ENCODE data around the gene ZNRF1. TPM values are rescaled to one million over a fixed set of nuclear protein-coding genes. Genes with fewer than 3 reads are reported as not detected.
A peak's percentile ranks its signal among the peaks of the same experiment; 100 is the strongest.

The ZNRF1 gene
- total and polyA plus RNA-seq, 2 of the 8 experiments (the other 6 are each of a cell fraction or from before 2014, with no cell fraction given): 33.5 to 52.9 TPM

- no peak overlapping the region for H3K4ac ChIP-seq (replicated peaks; ENCODE audit: insufficient read length, low read depth, low read length)
- no peak overlapping the region for H3K18ac ChIP-seq (ENCODE audit: extremely low read depth, low read length)
- H3K14ac ChIP-seq (ENCODE audit: insufficient read length): no peak overlapping the region
- no peak overlapping the region for H2BK12ac ChIP-seq (ENCODE audit: low read depth, low read length)
- no peak overlapping the region for H2BK15ac ChIP-seq (ENCODE audit: low read length)
- TF ChIP-seq BACH1 (IDR thresholded peaks at IDR 0.05; ENCODE audit: low read length) (no peak), HDAC2 (IDR thresholded peaks at IDR 0.05; ENCODE audit: borderline replicate concordance in 1 of 2, low read depth in 2 of 2, low read length in 2 of 2) (no peak), NRF1 (IDR thresholded peaks at IDR 0.05; ENCODE audit: low read depth, low read length) (no peak), GTF2F1 (IDR thresholded peaks at IDR 0.05; ENCODE audit: borderline replicate concordance, low read depth, low read length) (no peak), CEBPB (IDR thresholded peaks at IDR 0.05; ENCODE audit: low read depth, low read length) (peak; percentile 70), FOSL1 (IDR thresholded peaks at IDR 0.05; ENCODE audit: insufficient read depth, low read depth, low read length) (no peak)
- H3K23ac ChIP-seq (ENCODE audit: insufficient read length): no peak overlapping the region
- no peak overlapping the region for H3K4me3 ChIP-seq (ENCODE audit: extremely low read depth in 1 of 4, insufficient read depth in 2 of 4, low read depth in 3 of 4, low read length in 4 of 4)
- ChIA-PET POLR2A (ENCODE audit: partially characterized antibody) (interaction anchor here (1.8 kb wide), 1 partner anchor 13 kb away, joined by 4 read pairs; no protein-coding TSS in a partner anchor), CTCF (ENCODE audit: partially characterized antibody) (interaction anchor here (0.7 to 1.8 kb wide), 8 partner anchors 17 to 67 kb away, joined by 3 to 5 read pairs (median 4); no protein-coding TSS in a partner anchor)
- no peaks in the 10 kb centered on the region for H3K23me2 ChIP-seq (ENCODE audit: low read depth, low read length)
- no peak overlapping the region for H3K27ac ChIP-seq (ENCODE audit: low read depth, low read length)
- no peak overlapping the region for H3K56ac ChIP-seq (replicated peaks; ENCODE audit: insufficient read length, low read depth, low read length)
- H4K8ac ChIP-seq (ENCODE audit: extremely low read depth, insufficient read depth, low read length): no peak overlapping the region
- H3K4me1 ChIP-seq (replicated peaks in 1 of 4; ENCODE audit: control insufficient read depth in 3 of 4, insufficient read depth in 4 of 4, low read length in 3 of 4): peaks cover 0 to 3% (median 0%) of the 10 kb centered on the region in 4 experiments; a peak in 2 of 7 replicates
- WGBS, 2 experiments (ENCODE audit: extremely low coverage in 1 of 2, insufficient coverage in 1 of 2, insufficient read length in 1 of 2, insufficient replicate concordance in 2 of 2, low coverage in 1 of 2, low lambda C conversion rate in 2 of 2, missing lambda C conversion rate in 1 of 2): 98% methylated on average over 3 of the region's 3 CpGs; no CpG with 5 or more reads in 1 of the 2 experiments
- H2BK120ac ChIP-seq (replicated peaks; ENCODE audit: low read depth, low read length): no peak overlapping the region
- H3K4me2 ChIP-seq (ENCODE audit: insufficient read depth in 1 of 2, low read depth in 2 of 2, low read length in 2 of 2): no peak overlapping the region
- H3K79me1 ChIP-seq (ENCODE audit: low read depth, low read length): 0 out of 2 replicates have a peak, but pooled peaks cover 5% of the 10 kb centered on the region
- no peak overlapping the region for H2AFZ ChIP-seq (ENCODE audit: low read length)
- no peaks in the 10 kb centered on the region for H3K36me3 ChIP-seq (ENCODE audit: control insufficient read depth in 2 of 4, insufficient read depth in 4 of 4, low read length in 3 of 4)
- H3K79me2 ChIP-seq (ENCODE audit: control insufficient read depth in 1 of 2, insufficient read depth in 2 of 2, low read length in 2 of 2): peaks cover 17 to 93% of the 10 kb centered on the region in 2 experiments
- no peak overlapping the region for H3K9ac ChIP-seq (replicated peaks in 1 of 4; ENCODE audit: extremely low read depth in 1 of 4, low read depth in 3 of 4, low read length in 3 of 4)
- no peaks in the 10 kb centered on the region for H3K27me3 ChIP-seq (replicated peaks in 1 of 4; ENCODE audit: control insufficient read depth in 3 of 4, extremely low read depth in 1 of 4, insufficient read depth in 3 of 4, low read length in 3 of 4)
- H2BK5ac ChIP-seq (ENCODE audit: low read depth, low read length): no peak overlapping the region
- no peak overlapping the region for H4K5ac ChIP-seq (ENCODE audit: insufficient read length, low read depth, low read length)
- no peak for FAIRE-seq
- no peak overlapping the region for H4K91ac ChIP-seq (replicated peaks; ENCODE audit: insufficient read length, low read length)
- no peak overlapping the region for H2BK20ac ChIP-seq (ENCODE audit: low read length)
- H3K9me3 ChIP-seq (ENCODE audit: insufficient read depth in 2 of 2, low read depth in 1 of 2, low read length in 1 of 2): no peaks in the 10 kb centered on the region
- H2AK5ac ChIP-seq (ENCODE audit: low read depth, low read length): no peak overlapping the region
- H4K20me1 ChIP-seq (replicated peaks in 1 of 2; ENCODE audit: control insufficient read depth in 1 of 2, insufficient read depth in 2 of 2, low read length in 2 of 2): peaks cover 1 to 7% of the 10 kb centered on the region in 2 experiments
- no peak for DNase-seq (ENCODE audit: low read depth in 1 of 2, low spot score in 2 of 2)
Observed at GRCh38 chr16:75044800-75045361, 46.1 kb downstream of the ZNRF1 start.

All from H1 (cell line).